ENCODE measurements around the gene ZAP70. TPM values are rescaled to one million over a fixed set of nuclear protein-coding genes. Genes with fewer than 3 reads are reported as not detected.

ZAP70 gene
- polyA plus RNA-seq, 1 donor (not counting 4 experiments of a cell fraction or from before 2014, with no cell fraction given), result 1.6 TPM

DNA sequence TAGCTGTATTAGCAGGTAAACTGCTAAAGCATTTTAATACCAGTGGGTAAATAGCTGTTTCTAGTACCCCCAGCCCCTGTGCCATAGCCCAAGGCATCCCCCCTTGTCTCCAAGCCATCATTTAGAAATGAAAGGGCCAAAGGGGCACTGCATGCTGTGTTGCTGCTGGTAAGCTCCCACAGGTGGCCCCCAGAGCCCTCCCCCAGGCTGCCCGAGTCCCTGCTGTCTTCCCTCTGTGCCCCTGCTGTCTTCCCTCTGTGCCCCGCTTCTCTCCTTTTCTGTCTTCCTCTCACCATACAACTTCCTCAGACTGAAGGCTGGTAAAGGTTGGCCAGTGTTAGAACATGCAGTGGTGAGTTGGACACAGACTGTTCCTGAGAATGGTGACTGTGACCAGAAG lies 42.1 kb downstream of the ZAP70 start:
- Histone ChIP-seq H3K4me3 (ENCODE audit: control insufficient read depth in 2 of 3, extremely low read depth in 1 of 3, insufficient read depth in 2 of 3, low read depth in 1 of 3, low read length in 3 of 3) (no peak overlapping the region), H4K20me1 (ENCODE audit: control insufficient read depth, extremely low read depth, insufficient read depth, low read length) (no peaks in the 10 kb centered on the region), H3K4me2 (ENCODE audit: control insufficient read depth, extremely low read depth, insufficient read depth, low read depth, low read length) (peak overlapping the region; percentile 39), H2AFZ (ENCODE audit: control insufficient read depth, low read length) (no peak overlapping the region), H3K27ac (ENCODE audit: control insufficient read depth, insufficient read depth, low read length) (peak overlapping the region; percentile 72), H3K4me1 (ENCODE audit: control insufficient read depth, extremely low read depth, insufficient read depth, low read length) (peaks cover 28% of the 10 kb centered on the region), H3K9ac (ENCODE audit: control insufficient read depth, extremely low read depth, insufficient read depth, low read length) (no peak overlapping the region), H3K27me3 (ENCODE audit: control insufficient read depth, extremely low read depth, insufficient read depth, low read length) (no peaks in the 10 kb centered on the region), H3K9me3 (ENCODE audit: control insufficient read depth, low read depth, low read length) (no peaks in the 10 kb centered on the region), H3K79me2 (ENCODE audit: control insufficient read depth, insufficient read depth, low read length) (no peaks in the 10 kb centered on the region), H3K36me3 (ENCODE audit: control insufficient read depth in 2 of 2, extremely low read depth in 1 of 2, insufficient read depth in 2 of 2, low read length in 2 of 2) (peaks cover 21 to 26% of the 10 kb centered on the region in 2 experiments), H3K9me1 (ENCODE audit: control insufficient read depth, extremely low read depth, insufficient read depth, low read length) (no peaks in the 10 kb centered on the region)
- no peak for FAIRE-seq
- DNase-seq (ENCODE audit: low read depth, low spot score), result no peak
- no peak for TF ChIP-seq EZH2 (IDR thresholded peaks at IDR 0.05; ENCODE audit: low read length)
- TF ChIP-seq, protein P1, sequence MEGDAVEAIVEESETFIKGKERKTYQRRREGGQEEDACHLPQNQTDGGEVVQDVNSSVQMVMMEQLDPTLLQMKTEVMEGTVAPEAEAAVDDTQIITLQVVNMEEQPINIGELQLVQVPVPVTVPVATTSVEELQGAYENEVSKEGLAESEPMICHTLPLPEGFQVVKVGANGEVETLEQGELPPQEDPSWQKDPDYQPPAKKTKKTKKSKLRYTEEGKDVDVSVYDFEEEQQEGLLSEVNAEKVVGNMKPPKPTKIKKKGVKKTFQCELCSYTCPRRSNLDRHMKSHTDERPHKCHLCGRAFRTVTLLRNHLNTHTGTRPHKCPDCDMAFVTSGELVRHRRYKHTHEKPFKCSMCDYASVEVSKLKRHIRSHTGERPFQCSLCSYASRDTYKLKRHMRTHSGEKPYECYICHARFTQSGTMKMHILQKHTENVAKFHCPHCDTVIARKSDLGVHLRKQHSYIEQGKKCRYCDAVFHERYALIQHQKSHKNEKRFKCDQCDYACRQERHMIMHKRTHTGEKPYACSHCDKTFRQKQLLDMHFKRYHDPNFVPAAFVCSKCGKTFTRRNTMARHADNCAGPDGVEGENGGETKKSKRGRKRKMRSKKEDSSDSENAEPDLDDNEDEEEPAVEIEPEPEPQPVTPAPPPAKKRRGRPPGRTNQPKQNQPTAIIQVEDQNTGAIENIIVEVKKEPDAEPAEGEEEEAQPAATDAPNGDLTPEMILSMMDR (optimal IDR thresholded peaks at IDR 0.05 in 1 of 3, IDR thresholded peaks at IDR 0.05 in 1 of 3, conservative IDR thresholded peaks at IDR 0.05 in 1 of 3; ENCODE audit: extremely low read depth in 1 of 3, insufficient read depth in 2 of 3, low read length in 3 of 3), result no peak
- dilution Hi-C loops (cut with MboI; ENCODE audit: extremely low pct_ligation_motif_present, low sequenced_read_pairs), result no loop called here

GRCh38 chr2:97757062-97757461 lies 43.7 kb downstream of the ZAP70 start:
- Histone ChIP-seq H3K9me1 (ENCODE audit: control insufficient read depth, extremely low read depth, insufficient read depth, low read length) (no peaks in the 10 kb centered on the region), H3K79me2 (ENCODE audit: control insufficient read depth, insufficient read depth, low read length) (no peaks in the 10 kb centered on the region), H4K20me1 (ENCODE audit: control insufficient read depth, extremely low read depth, insufficient read depth, low read length) (no peaks in the 10 kb centered on the region), H3K36me3 (ENCODE audit: control insufficient read depth in 2 of 2, extremely low read depth in 1 of 2, insufficient read depth in 2 of 2, low read length in 2 of 2) (peaks cover 30 to 32% of the 10 kb centered on the region in 2 experiments), H3K27me3 (ENCODE audit: control insufficient read depth, extremely low read depth, insufficient read depth, low read length) (no peaks in the 10 kb centered on the region), H3K9ac (ENCODE audit: control insufficient read depth, extremely low read depth, insufficient read depth, low read length) (no peak overlapping the region), H3K4me2 (ENCODE audit: control insufficient read depth, extremely low read depth, insufficient read depth, low read depth, low read length) (no peak overlapping the region), H3K27ac (ENCODE audit: control insufficient read depth, insufficient read depth, low read length) (no peak overlapping the region), H2AFZ (ENCODE audit: control insufficient read depth, low read length) (no peak overlapping the region), H3K4me3 (ENCODE audit: control insufficient read depth in 2 of 3, extremely low read depth in 1 of 3, insufficient read depth in 2 of 3, low read depth in 1 of 3, low read length in 3 of 3) (no peak overlapping the region), H3K4me1 (ENCODE audit: control insufficient read depth, extremely low read depth, insufficient read depth, low read length) (peaks cover 28% of the 10 kb centered on the region), H3K9me3 (ENCODE audit: control insufficient read depth, low read depth, low read length) (no peaks in the 10 kb centered on the region)
- FAIRE-seq (no peak), DNase-seq (ENCODE audit: low read depth, low spot score) (no peak)
- dilution Hi-C loops (cut with MboI; ENCODE audit: extremely low pct_ligation_motif_present, low sequenced_read_pairs), result no loop called here
- TF ChIP-seq, protein P1 (optimal IDR thresholded peaks at IDR 0.05 in 1 of 3, IDR thresholded peaks at IDR 0.05 in 1 of 3, conservative IDR thresholded peaks at IDR 0.05 in 1 of 3; ENCODE audit: extremely low read depth in 1 of 3, insufficient read depth in 2 of 3, low read length in 3 of 3), result no peak
- TF ChIP-seq EZH2 (IDR thresholded peaks at IDR 0.05; ENCODE audit: low read length), result no peak

All from keratinocyte (primary cell).